ENCODE results near the gene RNF13.

- no peak for TF ChIP-seq CTCF (IDR thresholded peaks at IDR 0.05)
- TF ChIP-seq ZFX (IDR thresholded peaks at IDR 0.05; ENCODE audit: borderline replicate concordance): no peak
Measured at GRCh38 chr3:149990423-149990948, 177.5 kb downstream of the RNF13 start.
